ENCODE data around the gene CNTRL.
A peak's percentile ranks its signal among the peaks of the same experiment; 100 is the strongest.
"Not testable (repeated sequence)": the region's sequence is repeated elsewhere in the genome, so short reads cannot be mapped to it uniquely, and the experiment has no call there.

CNTRL gene

DNA sequence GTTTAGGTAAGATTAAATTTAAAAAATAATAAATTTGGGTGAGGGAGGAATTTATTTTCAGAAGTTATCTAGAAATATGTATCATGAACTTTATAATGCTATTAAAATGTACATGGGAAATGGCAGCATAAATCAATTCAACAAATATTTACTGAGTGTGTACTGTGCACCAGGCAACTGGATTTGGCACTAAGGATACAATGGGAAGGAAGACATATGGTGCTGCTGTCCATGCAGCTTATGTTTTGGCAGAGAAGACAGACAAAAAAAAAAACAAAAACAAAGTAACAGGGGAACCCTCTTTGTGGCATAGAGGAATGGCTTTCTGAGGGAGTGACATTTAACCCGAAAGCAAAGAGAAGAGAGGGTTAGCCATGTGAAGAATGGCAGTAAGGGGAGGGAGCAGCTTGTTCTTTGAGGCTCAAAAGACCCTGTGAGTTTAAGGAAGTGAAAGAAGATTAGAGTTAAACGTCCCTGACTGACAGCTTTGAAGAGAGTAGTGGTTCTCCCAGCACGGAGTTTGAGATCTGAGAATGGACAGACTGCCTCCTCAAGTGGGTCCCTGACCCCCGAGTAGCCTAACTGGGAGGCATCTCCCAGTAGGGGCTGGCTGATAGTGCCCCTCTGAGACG, 23.9 kb downstream of the CNTRL start:
- Histone ChIP-seq H3K4me1 (ENCODE audit: control insufficient read depth in 5 of 5, insufficient read depth in 5 of 5, low read length in 5 of 5) (no peaks in the 10 kb centered on the region), H3K27ac (ENCODE audit: low read depth, low read length) (no peak overlapping the region), H3K4me3 (ENCODE audit: low read depth in 1 of 5, low read length in 5 of 5) (no peak overlapping the region), H3K9me3 (ENCODE audit: control insufficient read depth in 5 of 5, low read length in 5 of 5) (no peaks in the 10 kb centered on the region), H3K27me3 (ENCODE audit: control insufficient read depth in 5 of 5, insufficient read depth in 4 of 5, low read length in 5 of 5) (no peaks in the 10 kb centered on the region), H3K36me3 (ENCODE audit: control insufficient read depth in 5 of 5, insufficient read depth in 5 of 5, low read length in 5 of 5) (peaks cover 0 to 9% (median 5%) of the 10 kb centered on the region in 5 donors), H3K9ac (ENCODE audit: low read length in 5 of 5) (no peak overlapping the region)

- H3K36me3 ChIP-seq (ENCODE audit: control insufficient read depth in 5 of 5, insufficient read depth in 5 of 5, low read length in 5 of 5); H3K27me3 ChIP-seq (ENCODE audit: control insufficient read depth in 5 of 5, insufficient read depth in 4 of 5, low read length in 5 of 5); H3K9me3 ChIP-seq (ENCODE audit: control insufficient read depth in 5 of 5, low read length in 5 of 5); H3K4me3 ChIP-seq (ENCODE audit: low read depth in 1 of 5, low read length in 5 of 5); H3K27ac ChIP-seq (ENCODE audit: low read depth, low read length); H3K4me1 ChIP-seq (ENCODE audit: control insufficient read depth in 5 of 5, insufficient read depth in 5 of 5, low read length in 5 of 5); H3K9ac ChIP-seq (ENCODE audit: low read length in 5 of 5): not testable (repeated sequence)
These were observed 29.3 kb downstream of the CNTRL start for GRCh38 chr9:121104054-121104453.

- Histone ChIP-seq H3K4me1 (ENCODE audit: control insufficient read depth in 5 of 5, insufficient read depth in 5 of 5, low read length in 5 of 5) (no peaks in the 10 kb centered on the region), H3K27ac (ENCODE audit: low read depth, low read length) (no peak overlapping the region), H3K4me3 (ENCODE audit: low read depth in 1 of 5, low read length in 5 of 5) (no peak overlapping the region), H3K9me3 (ENCODE audit: control insufficient read depth in 5 of 5, low read length in 5 of 5) (no peaks in the 10 kb centered on the region), H3K9ac (ENCODE audit: low read length in 5 of 5) (no peak overlapping the region), H3K36me3 (ENCODE audit: control insufficient read depth in 5 of 5, insufficient read depth in 5 of 5, low read length in 5 of 5) (no peaks in the 10 kb centered on the region), H3K27me3 (ENCODE audit: control insufficient read depth in 5 of 5, insufficient read depth in 4 of 5, low read length in 5 of 5) (no peaks in the 10 kb centered on the region)
These were observed 30.8 kb downstream of the CNTRL start for GRCh38 chr9:121105531-121105930.

- no peaks in the 10 kb centered on the region for H3K36me3 ChIP-seq (ENCODE audit: control insufficient read depth in 5 of 5, insufficient read depth in 5 of 5, low read length in 5 of 5)
These were observed 32.3 kb downstream of the CNTRL start for GRCh38 chr9:121107029-121107428.

DNA sequence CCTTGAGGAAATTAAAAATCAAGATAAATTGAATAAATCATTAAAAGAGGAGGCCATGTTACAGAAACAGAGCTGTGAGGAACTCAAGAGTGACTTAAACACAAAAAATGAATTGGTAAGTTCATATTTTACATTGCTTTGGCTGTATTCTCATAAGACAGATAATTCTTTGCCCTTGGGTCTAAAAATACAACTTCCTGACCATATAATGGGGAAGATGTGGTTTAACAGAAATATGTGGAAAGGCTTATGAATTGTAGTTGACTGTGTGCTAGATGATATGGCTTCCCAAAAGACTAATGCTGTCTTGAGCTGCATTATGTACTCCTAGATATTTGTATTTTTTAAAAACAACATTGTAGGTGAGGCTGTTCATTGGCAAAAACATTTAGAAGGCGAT, 33.1 kb downstream of the CNTRL start:
- H3K4me3 ChIP-seq (ENCODE audit: low read depth in 1 of 5, low read length in 5 of 5) = no peak overlapping the region
- H3K4me1 ChIP-seq (ENCODE audit: control insufficient read depth in 5 of 5, insufficient read depth in 5 of 5, low read length in 5 of 5) = no peaks in the 10 kb centered on the region
- no peaks in the 10 kb centered on the region for H3K27me3 ChIP-seq (ENCODE audit: control insufficient read depth in 5 of 5, insufficient read depth in 4 of 5, low read length in 5 of 5)
- no peak overlapping the region for H3K9ac ChIP-seq (ENCODE audit: low read length in 5 of 5)
- H3K9me3 ChIP-seq (ENCODE audit: control insufficient read depth in 5 of 5, low read length in 5 of 5) = no peaks in the 10 kb centered on the region
- H3K27ac ChIP-seq (ENCODE audit: low read depth, low read length) = no peak overlapping the region
- no peaks in the 10 kb centered on the region for H3K36me3 ChIP-seq (ENCODE audit: control insufficient read depth in 5 of 5, insufficient read depth in 5 of 5, low read length in 5 of 5)

More at GRCh38 chr9:121107029-121107428, 32.3 kb downstream of the CNTRL start:
- no peak overlapping the region for H3K9ac ChIP-seq (ENCODE audit: low read length in 5 of 5)
- H3K27me3 ChIP-seq (ENCODE audit: control insufficient read depth in 5 of 5, insufficient read depth in 4 of 5, low read length in 5 of 5) = no peaks in the 10 kb centered on the region
- no peaks in the 10 kb centered on the region for H3K4me1 ChIP-seq (ENCODE audit: control insufficient read depth in 5 of 5, insufficient read depth in 5 of 5, low read length in 5 of 5)
- H3K27ac ChIP-seq (ENCODE audit: low read depth, low read length) = no peak overlapping the region
- H3K9me3 ChIP-seq (ENCODE audit: control insufficient read depth in 5 of 5, low read length in 5 of 5) = no peaks in the 10 kb centered on the region
- H3K4me3 ChIP-seq (ENCODE audit: low read depth in 1 of 5, low read length in 5 of 5) = no peak overlapping the region

DNA sequence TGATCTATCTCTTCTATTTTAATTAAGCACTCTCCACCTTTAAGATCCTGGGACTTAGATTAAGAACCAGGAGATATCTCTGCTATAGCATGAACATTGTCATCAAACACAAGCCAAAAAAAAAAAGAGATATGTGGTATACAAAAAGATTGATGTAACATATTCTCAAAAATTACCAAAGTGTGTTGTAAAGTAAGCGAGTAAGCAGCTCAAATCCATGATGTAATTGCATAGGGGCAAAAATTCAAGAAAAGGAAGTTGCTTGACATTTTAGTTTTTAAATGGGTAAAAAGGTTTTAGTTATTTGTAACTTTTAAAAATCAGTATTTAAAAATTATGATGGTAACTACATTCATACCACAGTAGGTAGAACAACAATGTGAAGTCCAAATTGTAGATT, 40.7 kb downstream of the CNTRL start:
- Histone ChIP-seq H3K9ac (ENCODE audit: low read length in 5 of 5) (no peak overlapping the region), H3K36me3 (ENCODE audit: control insufficient read depth in 5 of 5, insufficient read depth in 5 of 5, low read length in 5 of 5) (peaks cover 0 to 4% (median 0%) of the 10 kb centered on the region in 5 donors), H3K9me3 (ENCODE audit: control insufficient read depth in 5 of 5, low read length in 5 of 5) (no peaks in the 10 kb centered on the region), H3K4me1 (ENCODE audit: control insufficient read depth in 5 of 5, insufficient read depth in 5 of 5, low read length in 5 of 5) (peaks cover 0 to 2% (median 0%) of the 10 kb centered on the region in 5 donors), H3K4me3 (ENCODE audit: low read depth in 1 of 5, low read length in 5 of 5) (no peak overlapping the region), H3K27me3 (ENCODE audit: control insufficient read depth in 5 of 5, insufficient read depth in 4 of 5, low read length in 5 of 5) (no peaks in the 10 kb centered on the region), H3K27ac (ENCODE audit: low read depth, low read length) (no peak overlapping the region)

GRCh38 chr9:121118266-121118665, 43.5 kb downstream of the CNTRL start:
- Histone ChIP-seq H3K27me3 (ENCODE audit: control insufficient read depth in 5 of 5, insufficient read depth in 4 of 5, low read length in 5 of 5) (no peaks in the 10 kb centered on the region), H3K9me3 (ENCODE audit: control insufficient read depth in 5 of 5, low read length in 5 of 5) (no peaks in the 10 kb centered on the region), H3K4me3 (ENCODE audit: low read depth in 1 of 5, low read length in 5 of 5) (no peak overlapping the region), H3K4me1 (ENCODE audit: control insufficient read depth in 5 of 5, insufficient read depth in 5 of 5, low read length in 5 of 5) (peaks cover 3 to 19% (median 15%) of the 10 kb centered on the region in 5 donors), H3K27ac (ENCODE audit: low read depth, low read length) (no peak overlapping the region), H3K9ac (ENCODE audit: low read length in 5 of 5) (no peak overlapping the region), H3K36me3 (ENCODE audit: control insufficient read depth in 5 of 5, insufficient read depth in 5 of 5, low read length in 5 of 5) (peaks cover 0 to 4% (median 0%) of the 10 kb centered on the region in 5 donors)

DNA sequence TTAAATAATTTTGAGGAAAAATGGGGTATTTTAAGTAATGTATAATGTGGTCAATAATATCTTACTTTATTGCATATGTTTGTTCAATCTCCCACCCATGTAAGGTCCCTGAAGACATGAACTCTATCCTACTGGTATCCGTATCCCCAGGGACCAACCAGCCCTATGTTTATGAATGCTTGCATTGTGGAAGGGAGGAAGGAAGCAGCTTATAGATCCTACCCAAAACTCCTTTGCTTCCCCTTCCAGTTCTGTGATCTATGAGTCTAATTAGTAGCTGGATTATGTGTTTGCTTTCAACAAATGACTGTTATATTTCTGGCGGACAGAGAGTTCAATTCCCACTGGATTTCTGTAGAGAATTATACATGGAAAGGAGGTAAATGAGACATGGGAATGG, 45.6 kb downstream of the CNTRL start:
- H3K36me3 ChIP-seq (ENCODE audit: control insufficient read depth in 5 of 5, insufficient read depth in 5 of 5, low read length in 5 of 5) = peaks cover 0 to 4% (median 3%) of the 10 kb centered on the region in 5 donors
- no peak overlapping the region for H3K27ac ChIP-seq (ENCODE audit: low read depth, low read length)
- no peak overlapping the region for H3K4me3 ChIP-seq (ENCODE audit: low read depth in 1 of 5, low read length in 5 of 5)
- H3K4me1 ChIP-seq (ENCODE audit: control insufficient read depth in 5 of 5, insufficient read depth in 5 of 5, low read length in 5 of 5) = peaks cover 3 to 19% (median 15%) of the 10 kb centered on the region in 5 donors
- no peaks in the 10 kb centered on the region for H3K9me3 ChIP-seq (ENCODE audit: control insufficient read depth in 5 of 5, low read length in 5 of 5)
- H3K27me3 ChIP-seq (ENCODE audit: control insufficient read depth in 5 of 5, insufficient read depth in 4 of 5, low read length in 5 of 5) = no peaks in the 10 kb centered on the region
- no peak overlapping the region for H3K9ac ChIP-seq (ENCODE audit: low read length in 5 of 5)

- H3K27ac ChIP-seq (ENCODE audit: low read depth, low read length) = peak overlapping the region; percentile 32
- no peaks in the 10 kb centered on the region for H3K9me3 ChIP-seq (ENCODE audit: control insufficient read depth in 5 of 5, low read length in 5 of 5)
- peak overlapping the region; percentile 62 to 85 (median 66) for H3K4me3 ChIP-seq (ENCODE audit: low read depth in 1 of 5, low read length in 5 of 5)
These were observed 46.9 kb downstream of the CNTRL start for GRCh38 chr9:121121582-121122087.

GRCh38 chr9:121122246-121123032, 47.7 kb downstream of the CNTRL start:
- H3K27me3 ChIP-seq (ENCODE audit: control insufficient read depth in 5 of 5, insufficient read depth in 4 of 5, low read length in 5 of 5) = no peaks in the 10 kb centered on the region
- H3K27ac ChIP-seq (ENCODE audit: low read depth, low read length) = peak overlapping the region; percentile 32
- peaks cover 3 to 19% (median 15%) of the 10 kb centered on the region in 5 donors for H3K4me1 ChIP-seq (ENCODE audit: control insufficient read depth in 5 of 5, insufficient read depth in 5 of 5, low read length in 5 of 5)
- H3K9ac ChIP-seq (ENCODE audit: low read length in 5 of 5) = peak overlapping the region; percentile 47 to 66 (median 63)
- peaks cover 3 to 13% (median 6%) of the 10 kb centered on the region in 5 donors for H3K36me3 ChIP-seq (ENCODE audit: control insufficient read depth in 5 of 5, insufficient read depth in 5 of 5, low read length in 5 of 5)
- H3K9me3 ChIP-seq (ENCODE audit: control insufficient read depth in 5 of 5, low read length in 5 of 5) = no peaks in the 10 kb centered on the region
- H3K4me3 ChIP-seq (ENCODE audit: low read depth in 1 of 5, low read length in 5 of 5) = peak overlapping the region; percentile 62 to 85 (median 66)

More at GRCh38 chr9:121121582-121122087, 46.9 kb downstream of the CNTRL start:
- Histone ChIP-seq H3K36me3 (ENCODE audit: control insufficient read depth in 5 of 5, insufficient read depth in 5 of 5, low read length in 5 of 5) (peaks cover 0 to 6% (median 3%) of the 10 kb centered on the region in 5 donors), H3K4me1 (ENCODE audit: control insufficient read depth in 5 of 5, insufficient read depth in 5 of 5, low read length in 5 of 5) (peaks cover 3 to 19% (median 15%) of the 10 kb centered on the region in 5 donors), H3K27me3 (ENCODE audit: control insufficient read depth in 5 of 5, insufficient read depth in 4 of 5, low read length in 5 of 5) (no peaks in the 10 kb centered on the region), H3K9ac (ENCODE audit: low read length in 5 of 5) (peak overlapping the region; percentile 47 to 66 (median 63))
